ENCODE results near the gene IL1RL2.

- TF ChIP-seq CTCF (conservative IDR thresholded peaks at IDR 0.05; ENCODE audit: low read depth, low read length) (no peak), EZH2 (IDR thresholded peaks at IDR 0.05; ENCODE audit: borderline replicate concordance, low read depth, low read length, poor library complexity, severe bottlenecking) (no peak)
These were observed 4.7 kb downstream of the IL1RL2 start for GRCh38 chr2:102191501-102191900.
